ENCODE results near the gene LRRC41.
"Not testable (repeated sequence)": the region's sequence is repeated elsewhere in the genome, so short reads cannot be mapped to it uniquely, and the experiment has no call there.

Gene LRRC41

DNA sequence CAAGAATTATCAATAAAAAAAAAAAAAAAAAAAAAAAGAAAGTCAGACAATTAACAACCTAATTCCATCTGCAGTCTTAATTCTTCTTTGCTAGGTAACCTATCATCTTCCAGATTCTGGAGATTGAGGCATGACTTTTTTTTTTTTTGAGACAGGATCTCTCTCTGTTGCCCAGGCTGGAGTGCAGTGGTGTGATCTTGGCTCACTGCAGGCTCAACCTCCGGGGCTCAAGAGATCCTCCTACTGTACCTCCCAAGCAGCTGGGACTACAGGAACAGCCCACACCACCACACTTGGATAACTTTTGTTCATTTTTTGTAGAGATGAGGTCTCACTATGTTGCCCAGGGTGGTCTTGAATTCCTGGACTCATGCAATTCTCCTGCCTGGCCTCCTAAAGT is 60.5 kb downstream of the LRRC41 start:
- no peak for DNase-seq (ENCODE audit: low spot score)

DNA sequence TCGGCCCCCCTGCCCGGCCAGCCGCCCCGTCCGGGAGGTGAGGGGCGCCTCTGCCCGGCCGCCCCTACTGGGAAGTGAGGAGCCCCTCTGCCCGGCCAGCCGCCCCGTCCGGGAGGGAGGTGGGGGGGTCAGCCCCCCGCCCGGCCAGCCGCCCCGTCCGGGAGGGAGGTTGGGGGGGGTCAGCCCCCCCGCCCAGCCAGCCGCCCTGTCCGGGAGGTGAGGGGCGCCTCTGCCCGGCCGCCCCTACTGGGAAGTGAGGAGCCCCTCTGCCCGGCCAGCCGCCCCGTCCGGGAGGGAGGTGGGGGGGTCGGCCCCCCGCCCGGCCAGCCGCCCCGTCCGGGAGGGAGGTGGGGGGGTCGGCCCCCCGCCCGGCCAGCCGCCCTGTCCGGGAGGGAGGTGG is 61.7 kb downstream of the LRRC41 start:
- DNase-seq (ENCODE audit: low spot score), result not testable (repeated sequence)

GRCh38 chr1:46238865-46239264 is 64.6 kb downstream of the LRRC41 start:
- DNase-seq (ENCODE audit: low spot score), result not testable (repeated sequence)

DNA sequence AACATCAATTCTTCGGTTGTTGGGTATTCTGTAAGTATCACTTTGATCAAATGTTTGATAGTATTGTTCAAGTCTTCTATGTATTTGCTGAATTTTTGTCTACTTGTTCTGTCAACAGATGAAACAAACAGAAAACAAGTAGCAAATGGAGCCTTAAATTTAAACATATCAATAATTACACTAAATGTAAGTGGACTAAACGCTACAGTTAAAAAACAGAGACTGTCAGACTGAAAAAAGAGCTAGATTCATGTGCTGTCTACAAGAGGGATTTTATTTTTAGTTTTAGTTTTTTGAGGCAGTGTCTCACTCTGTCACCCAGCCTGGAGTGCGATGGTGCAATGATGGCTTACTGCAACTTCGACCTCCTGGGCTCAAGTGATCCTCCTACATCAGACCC is 66.5 kb downstream of the LRRC41 start:
- DNase-seq (ENCODE audit: low spot score), result no peak

- not testable (repeated sequence) for DNase-seq (ENCODE audit: low spot score)
These were observed 72.2 kb downstream of the LRRC41 start for GRCh38 chr1:46231231-46231630.
